ENCODE measurements around the gene LYSMD3.

LYSMD3 gene

GRCh38 chr5:90550963-90551362 lies 21.6 kb upstream of the LYSMD3 start:
- TF ChIP-seq MYC (IDR thresholded peaks at IDR 0.05; ENCODE audit: low read depth, low read length) = no peak
- TF ChIP-seq MAX (IDR thresholded peaks at IDR 0.05; ENCODE audit: low read depth, low read length) = no peak
- no peak for TF ChIP-seq CTCF (IDR thresholded peaks at IDR 0.05; ENCODE audit: low read depth, low read length)
- DNase-seq (ENCODE audit: low read depth) = peak; percentile 8
- H3K4me3 ChIP-seq (ENCODE audit: low read depth, low read length) = no peak overlapping the region

- no peak overlapping the region for H3K4me3 ChIP-seq (ENCODE audit: low read depth, low read length)
- no peak for TF ChIP-seq CTCF (IDR thresholded peaks at IDR 0.05; ENCODE audit: low read depth, low read length)
- TF ChIP-seq MYC (IDR thresholded peaks at IDR 0.05; ENCODE audit: low read depth, low read length) = no peak
- no peak for TF ChIP-seq MAX (IDR thresholded peaks at IDR 0.05; ENCODE audit: low read depth, low read length)
- TF ChIP-seq POLR2A (IDR thresholded peaks at IDR 0.05; ENCODE audit: extremely low read depth, insufficient read length) = no peak
- DNase-seq (ENCODE audit: low read depth) = peak; percentile 4
Measured at GRCh38 chr5:90549729-90550275, 20.4 kb upstream of the LYSMD3 start.

GRCh38 chr5:90549223-90549622 lies 19.8 kb upstream of the LYSMD3 start:
- no peak for DNase-seq (ENCODE audit: low read depth)
- TF ChIP-seq MYC (IDR thresholded peaks at IDR 0.05; ENCODE audit: low read depth, low read length) (no peak), CTCF (IDR thresholded peaks at IDR 0.05; ENCODE audit: low read depth, low read length) (no peak), MAX (IDR thresholded peaks at IDR 0.05; ENCODE audit: low read depth, low read length) (no peak), POLR2A (IDR thresholded peaks at IDR 0.05; ENCODE audit: extremely low read depth, insufficient read length) (no peak)
- H3K4me3 ChIP-seq (ENCODE audit: low read depth, low read length) = no peak overlapping the region

GRCh38 chr5:90548069-90548593 lies 18.7 kb upstream of the LYSMD3 start:
- no peak overlapping the region for H3K4me3 ChIP-seq (ENCODE audit: low read depth, low read length)
- TF ChIP-seq CTCF (IDR thresholded peaks at IDR 0.05; ENCODE audit: low read depth, low read length) (no peak), POLR2A (IDR thresholded peaks at IDR 0.05; ENCODE audit: extremely low read depth, insufficient read length) (no peak), MAX (IDR thresholded peaks at IDR 0.05; ENCODE audit: low read depth, low read length) (no peak), MYC (IDR thresholded peaks at IDR 0.05; ENCODE audit: low read depth, low read length) (no peak)
- peak; percentile 6 for DNase-seq (ENCODE audit: low read depth)

- DNase-seq (ENCODE audit: low read depth) = no peak
- TF ChIP-seq MAX (IDR thresholded peaks at IDR 0.05; ENCODE audit: low read depth, low read length) = no peak
- TF ChIP-seq POLR2A (IDR thresholded peaks at IDR 0.05; ENCODE audit: extremely low read depth, insufficient read length) = no peak
- no peak for TF ChIP-seq CTCF (IDR thresholded peaks at IDR 0.05; ENCODE audit: low read depth, low read length)
- no peak for TF ChIP-seq MYC (IDR thresholded peaks at IDR 0.05; ENCODE audit: low read depth, low read length)
- H3K4me3 ChIP-seq (ENCODE audit: low read depth, low read length) = no peak overlapping the region
Measured at GRCh38 chr5:90547072-90547536, 17.7 kb upstream of the LYSMD3 start.
